ENCODE results near the gene FBXL19. TPM values are rescaled to one million over a fixed set of nuclear protein-coding genes. Genes with fewer than 3 reads are reported as not detected.

FBXL19 gene
- total and polyA plus RNA-seq, 2 of the 13 experiments (the other 11 are each of a cell fraction or from before 2014, with no cell fraction given), result 6.0 to 13.7 TPM

- no peaks in the 10 kb centered on the region for H3K9me3 ChIP-seq (ENCODE audit: low read length)
- WGBS (ENCODE audit: low lambda C conversion rate), result 94% methylated on average over 21 of the region's 21 CpGs
- H3K4me1 ChIP-seq (ENCODE audit: insufficient read depth, low read length), result peaks cover 59% of the 10 kb centered on the region
- in situ Hi-C loops (cut with HindIII; ENCODE audit: extremely low pct_ligation_motif_present, low pct_unique_long_range_greater_than_20kb), result loop anchor here (5.0 to 25.0 kb wide), 3 partner anchors 465 to 882 kb away; partner anchors contain the start of genes ARMC5 and ZNF267
- no peak for ATAC-seq
- H4K20me1 ChIP-seq (ENCODE audit: insufficient read depth, low read length), result no peaks in the 10 kb centered on the region
- no peak overlapping the region for H3K9ac ChIP-seq (ENCODE audit: insufficient read depth, low read depth, low read length)
- no peaks in the 10 kb centered on the region for H3K27me3 ChIP-seq (ENCODE audit: control insufficient read depth in 1 of 2, insufficient read depth in 2 of 2, low read length in 2 of 2)
- no peak for FAIRE-seq
- POLR2A ChIA-PET, result interaction anchor here (0.5 kb wide), 1 partner anchor 27 kb away, joined by 3 read pairs; no protein-coding TSS in a partner anchor
- no peak overlapping the region for H3K4me3 ChIP-seq (replicated peaks in 1 of 3; ENCODE audit: insufficient read depth in 1 of 3, low read depth in 2 of 3, low read length in 3 of 3)
- CTCF ChIA-PET (ENCODE audit: low intra/inter-chr PET ratio, low total read pairs), result no interaction called here
- BruUV-seq (replicated peaks), result no TSS peak
- H3K4me2 ChIP-seq (ENCODE audit: low read depth, low read length), result no peak overlapping the region
- intact Hi-C loops (cut with micrococcal nuclease; ENCODE audit: unreplicated experiment), result no loop called here
- H2AFZ ChIP-seq (ENCODE audit: low read length), result no peak overlapping the region
- no peak overlapping the region for H3K27ac ChIP-seq (ENCODE audit: extremely low read length, insufficient read depth, low read length)
- DNase-seq (ENCODE audit: low spot score), result no peak
- H3K79me2 ChIP-seq (ENCODE audit: insufficient read depth, low read length), result no peaks in the 10 kb centered on the region
- no peaks in the 10 kb centered on the region for H3K36me3 ChIP-seq (replicated peaks in 1 of 2; ENCODE audit: control insufficient read depth in 1 of 2, insufficient read depth in 2 of 2, low read length in 2 of 2)
- TF ChIP-seq POLR2AphosphoS5 (IDR thresholded peaks at IDR 0.05; ENCODE audit: low read depth, low read length), result no peak
- TF ChIP-seq NFATC3 (CRISPR knock-in tag; IDR thresholded peaks at IDR 0.05), result no peak
- no peak for TF ChIP-seq HNF4G (IDR thresholded peaks at IDR 0.05; ENCODE audit: borderline replicate concordance, low read depth, low read length)
- no peak for TF ChIP-seq HNF4G (CRISPR knock-in tag; IDR thresholded peaks at IDR 0.05; ENCODE audit: borderline replicate concordance, low read depth)
- TF ChIP-seq, protein P1, sequence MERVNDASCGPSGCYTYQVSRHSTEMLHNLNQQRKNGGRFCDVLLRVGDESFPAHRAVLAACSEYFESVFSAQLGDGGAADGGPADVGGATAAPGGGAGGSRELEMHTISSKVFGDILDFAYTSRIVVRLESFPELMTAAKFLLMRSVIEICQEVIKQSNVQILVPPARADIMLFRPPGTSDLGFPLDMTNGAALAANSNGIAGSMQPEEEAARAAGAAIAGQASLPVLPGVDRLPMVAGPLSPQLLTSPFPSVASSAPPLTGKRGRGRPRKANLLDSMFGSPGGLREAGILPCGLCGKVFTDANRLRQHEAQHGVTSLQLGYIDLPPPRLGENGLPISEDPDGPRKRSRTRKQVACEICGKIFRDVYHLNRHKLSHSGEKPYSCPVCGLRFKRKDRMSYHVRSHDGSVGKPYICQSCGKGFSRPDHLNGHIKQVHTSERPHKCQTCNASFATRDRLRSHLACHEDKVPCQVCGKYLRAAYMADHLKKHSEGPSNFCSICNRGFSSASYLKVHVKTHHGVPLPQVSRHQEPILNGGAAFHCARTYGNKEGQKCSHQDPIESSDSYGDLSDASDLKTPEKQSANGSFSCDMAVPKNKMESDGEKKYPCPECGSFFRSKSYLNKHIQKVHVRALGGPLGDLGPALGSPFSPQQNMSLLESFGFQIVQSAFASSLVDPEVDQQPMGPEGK (CRISPR knock-in tag; IDR thresholded peaks at IDR 0.05), result no peak
- TF ChIP-seq, protein P2, sequence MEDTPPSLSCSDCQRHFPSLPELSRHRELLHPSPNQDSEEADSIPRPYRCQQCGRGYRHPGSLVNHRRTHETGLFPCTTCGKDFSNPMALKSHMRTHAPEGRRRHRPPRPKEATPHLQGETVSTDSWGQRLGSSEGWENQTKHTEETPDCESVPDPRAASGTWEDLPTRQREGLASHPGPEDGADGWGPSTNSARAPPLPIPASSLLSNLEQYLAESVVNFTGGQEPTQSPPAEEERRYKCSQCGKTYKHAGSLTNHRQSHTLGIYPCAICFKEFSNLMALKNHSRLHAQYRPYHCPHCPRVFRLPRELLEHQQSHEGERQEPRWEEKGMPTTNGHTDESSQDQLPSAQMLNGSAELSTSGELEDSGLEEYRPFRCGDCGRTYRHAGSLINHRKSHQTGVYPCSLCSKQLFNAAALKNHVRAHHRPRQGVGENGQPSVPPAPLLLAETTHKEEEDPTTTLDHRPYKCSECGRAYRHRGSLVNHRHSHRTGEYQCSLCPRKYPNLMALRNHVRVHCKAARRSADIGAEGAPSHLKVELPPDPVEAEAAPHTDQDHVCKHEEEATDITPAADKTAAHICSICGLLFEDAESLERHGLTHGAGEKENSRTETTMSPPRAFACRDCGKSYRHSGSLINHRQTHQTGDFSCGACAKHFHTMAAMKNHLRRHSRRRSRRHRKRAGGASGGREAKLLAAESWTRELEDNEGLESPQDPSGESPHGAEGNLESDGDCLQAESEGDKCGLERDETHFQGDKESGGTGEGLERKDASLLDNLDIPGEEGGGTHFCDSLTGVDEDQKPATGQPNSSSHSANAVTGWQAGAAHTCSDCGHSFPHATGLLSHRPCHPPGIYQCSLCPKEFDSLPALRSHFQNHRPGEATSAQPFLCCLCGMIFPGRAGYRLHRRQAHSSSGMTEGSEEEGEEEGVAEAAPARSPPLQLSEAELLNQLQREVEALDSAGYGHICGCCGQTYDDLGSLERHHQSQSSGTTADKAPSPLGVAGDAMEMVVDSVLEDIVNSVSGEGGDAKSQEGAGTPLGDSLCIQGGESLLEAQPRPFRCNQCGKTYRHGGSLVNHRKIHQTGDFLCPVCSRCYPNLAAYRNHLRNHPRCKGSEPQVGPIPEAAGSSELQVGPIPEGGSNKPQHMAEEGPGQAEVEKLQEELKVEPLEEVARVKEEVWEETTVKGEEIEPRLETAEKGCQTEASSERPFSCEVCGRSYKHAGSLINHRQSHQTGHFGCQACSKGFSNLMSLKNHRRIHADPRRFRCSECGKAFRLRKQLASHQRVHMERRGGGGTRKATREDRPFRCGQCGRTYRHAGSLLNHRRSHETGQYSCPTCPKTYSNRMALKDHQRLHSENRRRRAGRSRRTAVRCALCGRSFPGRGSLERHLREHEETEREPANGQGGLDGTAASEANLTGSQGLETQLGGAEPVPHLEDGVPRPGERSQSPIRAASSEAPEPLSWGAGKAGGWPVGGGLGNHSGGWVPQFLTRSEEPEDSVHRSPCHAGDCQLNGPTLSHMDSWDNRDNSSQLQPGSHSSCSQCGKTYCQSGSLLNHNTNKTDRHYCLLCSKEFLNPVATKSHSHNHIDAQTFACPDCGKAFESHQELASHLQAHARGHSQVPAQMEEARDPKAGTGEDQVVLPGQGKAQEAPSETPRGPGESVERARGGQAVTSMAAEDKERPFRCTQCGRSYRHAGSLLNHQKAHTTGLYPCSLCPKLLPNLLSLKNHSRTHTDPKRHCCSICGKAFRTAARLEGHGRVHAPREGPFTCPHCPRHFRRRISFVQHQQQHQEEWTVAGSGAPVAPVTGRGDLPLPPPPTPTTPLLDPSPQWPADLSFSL (CRISPR knock-in tag; IDR thresholded peaks at IDR 0.05), result peak; percentile 12; the same call in 1 of the 2 replicates
- no peak for TF ChIP-seq PHF21A (CRISPR knock-in tag; IDR thresholded peaks at IDR 0.05)
- TF ChIP-seq ZBTB38 (CRISPR knock-in tag; IDR thresholded peaks at IDR 0.05), result no peak
- TF ChIP-seq SP2 (CRISPR knock-in tag; IDR thresholded peaks at IDR 0.05), result no peak
- TF ChIP-seq ZBTB1 (CRISPR knock-in tag; IDR thresholded peaks at IDR 0.05; ENCODE audit: borderline replicate concordance), result no peak
- TF ChIP-seq, protein P3, sequence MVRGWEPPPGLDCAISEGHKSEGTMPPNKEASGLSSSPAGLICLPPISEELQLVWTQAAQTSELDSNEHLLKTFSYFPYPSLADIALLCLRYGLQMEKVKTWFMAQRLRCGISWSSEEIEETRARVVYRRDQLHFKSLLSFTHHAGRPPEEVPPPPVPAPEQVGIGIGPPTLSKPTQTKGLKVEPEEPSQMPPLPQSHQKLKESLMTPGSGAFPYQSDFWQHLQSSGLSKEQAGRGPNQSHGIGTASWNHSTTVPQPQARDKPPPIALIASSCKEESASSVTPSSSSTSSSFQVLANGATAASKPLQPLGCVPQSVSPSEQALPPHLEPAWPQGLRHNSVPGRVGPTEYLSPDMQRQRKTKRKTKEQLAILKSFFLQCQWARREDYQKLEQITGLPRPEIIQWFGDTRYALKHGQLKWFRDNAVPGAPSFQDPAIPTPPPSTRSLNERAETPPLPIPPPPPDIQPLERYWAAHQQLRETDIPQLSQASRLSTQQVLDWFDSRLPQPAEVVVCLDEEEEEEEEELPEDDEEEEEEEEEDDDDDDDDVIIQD (CRISPR knock-in tag; IDR thresholded peaks at IDR 0.05; ENCODE audit: low read depth), result no peak
- TF ChIP-seq HNRNPUL1 (IDR thresholded peaks at IDR 0.05; ENCODE audit: low read depth, low read length), result no peak
- TF ChIP-seq, protein P4, sequence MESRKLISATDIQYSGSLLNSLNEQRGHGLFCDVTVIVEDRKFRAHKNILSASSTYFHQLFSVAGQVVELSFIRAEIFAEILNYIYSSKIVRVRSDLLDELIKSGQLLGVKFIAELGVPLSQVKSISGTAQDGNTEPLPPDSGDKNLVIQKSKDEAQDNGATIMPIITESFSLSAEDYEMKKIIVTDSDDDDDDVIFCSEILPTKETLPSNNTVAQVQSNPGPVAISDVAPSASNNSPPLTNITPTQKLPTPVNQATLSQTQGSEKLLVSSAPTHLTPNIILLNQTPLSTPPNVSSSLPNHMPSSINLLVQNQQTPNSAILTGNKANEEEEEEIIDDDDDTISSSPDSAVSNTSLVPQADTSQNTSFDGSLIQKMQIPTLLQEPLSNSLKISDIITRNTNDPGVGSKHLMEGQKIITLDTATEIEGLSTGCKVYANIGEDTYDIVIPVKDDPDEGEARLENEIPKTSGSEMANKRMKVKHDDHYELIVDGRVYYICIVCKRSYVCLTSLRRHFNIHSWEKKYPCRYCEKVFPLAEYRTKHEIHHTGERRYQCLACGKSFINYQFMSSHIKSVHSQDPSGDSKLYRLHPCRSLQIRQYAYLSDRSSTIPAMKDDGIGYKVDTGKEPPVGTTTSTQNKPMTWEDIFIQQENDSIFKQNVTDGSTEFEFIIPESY (CRISPR knock-in tag; IDR thresholded peaks at IDR 0.05), result 0 out of 2 replicates have a peak, but pooled peaks have one; percentile 6
Observed at GRCh38 chr16:30992276-30992780, 69.0 kb downstream of the FBXL19 start.

Measured in HepG2 (cell line).